IPS DF 19.7 (cell line): ENCODE data around the gene FAM131B.
A peak's percentile ranks its signal among the peaks of the same experiment; 100 is the strongest.

ENCODE experiments used
- DNase-seq: peaks from one replicate; pipeline ENCODE4 v3.0.0-alpha.2; 2013; ENCODE audit warnings: low read depth, low spot score

FAM131B gene

DNA sequence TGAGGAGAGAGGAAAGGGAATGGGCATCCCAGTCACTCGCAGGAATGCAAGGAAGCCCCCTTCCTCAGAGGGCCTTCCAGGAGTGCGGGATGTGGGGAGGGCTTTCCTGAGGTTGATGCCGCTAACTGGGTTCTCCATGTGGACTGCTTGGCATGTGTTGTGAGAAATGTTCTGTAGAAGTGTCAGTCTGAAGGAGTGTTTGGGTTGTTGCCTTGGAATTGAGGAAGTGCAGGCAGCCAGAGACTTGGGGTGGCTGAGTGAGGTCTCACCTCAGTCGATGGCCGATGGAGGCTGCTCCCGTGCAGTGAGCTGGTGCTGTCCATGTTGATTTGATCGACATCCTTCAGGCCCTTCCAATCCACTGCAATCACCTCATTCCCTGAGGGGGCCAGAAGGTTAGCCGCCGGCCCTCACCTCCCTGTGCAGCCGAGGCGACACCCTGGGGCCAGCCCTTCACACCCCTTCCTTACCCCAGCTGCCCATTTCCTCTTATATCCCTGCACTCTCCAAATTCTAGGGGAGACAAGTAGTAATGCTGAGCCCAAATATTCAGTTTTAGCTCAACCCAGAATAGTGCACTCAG is 2.7 kb downstream of the FAM131B start:
- no peak for DNase-seq

DNA sequence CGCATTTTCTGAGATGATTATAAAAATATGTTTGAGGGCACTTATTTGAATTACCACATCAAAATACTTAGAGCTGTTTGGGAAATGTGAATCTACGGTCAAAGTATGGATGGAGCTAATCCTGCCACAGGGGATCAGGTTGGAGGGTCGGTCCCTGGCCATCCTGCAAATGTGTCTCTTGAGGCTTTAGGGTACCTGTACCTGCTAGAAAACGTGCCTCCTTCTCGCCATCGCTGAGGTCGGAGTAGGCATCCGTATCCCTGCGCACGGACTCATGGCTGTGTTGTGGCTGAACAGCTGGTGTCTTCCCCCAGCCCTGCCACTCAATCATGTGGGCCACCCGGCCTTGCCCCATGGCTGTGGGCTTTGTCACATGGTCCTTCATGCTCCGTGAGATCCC is 3.9 kb downstream of the FAM131B start:
- no peak for DNase-seq

DNA sequence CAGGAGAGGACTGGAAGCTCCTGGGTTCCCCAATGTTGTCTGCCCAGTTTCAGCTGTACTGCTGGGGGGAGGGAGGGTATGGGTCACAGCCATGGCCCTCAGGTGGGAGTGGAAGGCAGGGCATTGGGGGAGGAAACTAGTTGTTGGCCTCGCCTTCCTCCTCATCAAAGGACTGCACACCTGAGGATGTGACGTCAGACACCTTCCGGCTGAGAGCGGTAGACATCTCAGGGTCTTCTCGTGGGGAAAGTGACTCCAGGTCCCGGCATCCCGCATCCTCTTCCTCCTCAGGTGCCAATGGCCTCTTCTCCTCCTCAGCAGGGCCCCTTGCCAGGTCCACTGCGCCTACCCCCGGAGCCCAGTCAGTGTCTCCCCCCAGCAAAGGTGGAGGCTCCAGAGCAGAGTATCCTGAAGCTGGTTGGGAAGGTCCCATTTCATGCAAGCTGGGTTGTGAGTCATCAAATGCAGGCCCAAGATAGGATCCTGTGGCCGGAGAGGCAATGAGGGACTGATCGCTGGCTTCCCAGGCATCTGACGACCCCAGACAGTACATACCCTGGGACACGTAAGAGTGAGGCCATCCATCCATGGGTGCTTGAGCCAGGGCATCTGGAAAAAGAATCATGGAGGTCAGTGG is 6.0 kb downstream of the FAM131B start:
- no peak for DNase-seq

DNA sequence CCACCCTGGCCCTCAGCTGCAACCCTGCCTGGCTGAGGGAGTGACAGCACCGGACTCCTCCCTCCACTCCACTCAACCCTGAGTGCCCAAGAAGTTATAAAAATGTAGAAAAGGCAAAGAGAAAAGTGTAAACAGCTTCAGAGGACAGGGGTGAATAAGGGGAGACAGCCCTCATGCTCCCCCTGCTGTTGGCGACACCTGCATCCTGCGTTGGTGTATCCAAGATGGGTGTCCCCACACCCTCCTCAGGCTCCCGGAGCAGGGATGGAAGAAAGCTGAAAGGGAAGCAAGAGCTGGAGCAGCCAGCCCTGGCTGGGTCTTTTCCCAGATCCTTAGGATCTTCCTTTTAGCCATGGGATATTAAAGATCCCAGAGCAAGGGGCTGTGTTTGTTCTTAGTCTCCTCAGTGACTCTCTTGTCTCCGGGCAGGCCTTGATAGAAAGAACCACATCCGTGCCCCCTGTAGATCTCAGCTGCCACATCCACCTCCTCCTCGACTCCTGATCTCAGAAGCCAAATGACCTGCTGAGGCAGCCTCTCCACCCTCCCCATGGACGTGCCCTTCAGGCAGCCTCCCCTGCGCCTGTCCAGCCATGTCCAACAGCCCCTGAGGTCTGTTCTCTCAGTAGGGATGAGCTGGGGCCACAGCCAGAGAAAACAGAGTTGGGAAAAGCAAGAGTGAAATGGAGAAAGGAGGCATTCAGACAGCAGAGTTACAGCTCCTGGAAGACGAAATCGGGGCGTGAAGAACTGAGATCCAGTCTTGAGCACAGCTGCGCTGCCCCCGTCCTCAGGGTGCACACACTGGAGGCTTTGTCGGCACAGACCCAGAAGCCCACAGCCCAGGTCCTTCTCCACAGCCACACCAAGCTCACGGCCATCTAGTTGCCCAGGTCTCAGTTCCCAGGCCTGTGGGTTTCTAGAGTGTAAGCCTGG is 6.8 kb downstream of the FAM131B start:
- DNase-seq = no peak

DNA sequence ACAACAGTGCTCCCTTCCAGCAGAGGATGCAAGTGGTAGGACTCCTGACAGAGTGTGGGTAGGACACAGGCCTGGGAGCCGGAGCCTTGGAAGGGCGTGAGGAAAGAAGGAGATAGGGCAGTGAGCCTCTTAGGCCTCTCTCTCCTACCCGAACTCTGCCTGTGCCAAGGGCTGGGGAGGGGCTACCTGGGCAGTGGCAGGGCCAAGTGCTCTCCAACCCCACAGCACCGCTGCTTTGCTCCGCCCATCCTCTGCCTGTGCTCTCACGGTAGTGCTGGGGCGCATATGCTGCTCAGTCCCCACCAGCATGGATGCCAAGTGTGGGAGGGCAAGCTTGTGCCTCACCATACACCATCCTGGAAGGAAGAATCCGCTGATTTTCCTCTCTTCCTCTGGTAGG is 7.5 kb downstream of the FAM131B start:
- no peak for DNase-seq

DNA sequence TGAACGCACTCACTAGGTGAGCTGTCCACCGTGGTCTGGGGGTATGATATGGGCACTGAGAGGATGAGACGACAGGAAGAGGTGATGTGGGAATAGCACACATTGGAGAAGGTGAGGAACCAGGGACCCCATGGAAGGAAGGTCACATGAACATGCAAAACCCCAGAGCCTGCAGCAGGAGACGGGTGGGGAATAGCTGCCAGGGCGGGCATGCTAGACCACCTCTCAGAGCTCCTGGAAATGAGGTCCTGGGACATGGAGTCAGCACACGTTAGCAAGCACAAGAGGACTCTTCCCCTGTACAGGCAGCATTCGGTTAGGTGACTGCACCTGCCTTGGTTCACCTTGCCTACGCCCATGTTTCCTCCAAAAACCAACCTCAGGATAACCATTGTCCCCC is 8.1 kb downstream of the FAM131B start:
- DNase-seq = no peak

DNA sequence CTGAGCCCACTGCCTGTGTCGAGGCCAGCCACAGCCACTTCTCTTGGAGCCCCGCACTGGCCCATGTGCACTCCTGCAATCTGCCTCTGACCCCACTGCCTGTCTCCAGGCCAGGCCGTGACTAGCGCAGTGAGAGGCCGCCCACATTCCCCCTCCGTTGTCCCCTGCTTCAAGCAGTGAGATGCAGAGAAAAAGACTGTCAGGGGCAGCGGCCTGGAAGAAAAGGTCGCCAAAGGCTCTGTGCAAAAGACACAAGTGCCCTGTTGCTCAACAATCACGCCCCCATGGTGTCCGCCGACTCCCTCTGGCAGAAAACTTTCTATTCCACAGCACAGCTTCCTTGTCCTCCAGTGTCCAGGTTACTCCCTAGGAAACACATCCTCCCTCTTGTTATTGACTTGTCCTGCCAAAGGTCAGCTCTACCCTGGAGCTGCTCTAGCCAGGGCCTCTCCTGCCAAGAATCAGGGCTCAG is 9.9 kb downstream of the FAM131B start:
- DNase-seq = no peak

DNA sequence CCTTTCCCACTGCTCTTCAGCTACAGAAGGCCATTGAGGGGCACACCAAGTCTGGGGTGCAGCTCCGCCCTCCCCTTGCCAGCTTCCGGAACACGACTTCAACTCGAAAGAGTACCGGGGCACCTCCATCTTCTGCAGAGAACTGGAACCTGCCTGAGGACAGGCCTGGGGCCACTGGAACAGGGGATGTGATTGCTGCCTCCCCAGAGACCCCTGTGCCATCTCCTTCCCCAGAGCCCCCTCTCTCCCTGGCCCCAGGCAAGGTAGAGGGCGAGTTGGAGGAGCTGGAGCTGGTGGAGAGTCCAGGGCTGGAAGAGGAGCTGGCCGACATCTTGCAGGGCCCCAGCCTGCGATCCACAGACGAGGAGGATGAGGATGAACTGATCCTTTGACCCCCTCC is 10.9 kb downstream of the FAM131B start:
- no peak for DNase-seq

DNA sequence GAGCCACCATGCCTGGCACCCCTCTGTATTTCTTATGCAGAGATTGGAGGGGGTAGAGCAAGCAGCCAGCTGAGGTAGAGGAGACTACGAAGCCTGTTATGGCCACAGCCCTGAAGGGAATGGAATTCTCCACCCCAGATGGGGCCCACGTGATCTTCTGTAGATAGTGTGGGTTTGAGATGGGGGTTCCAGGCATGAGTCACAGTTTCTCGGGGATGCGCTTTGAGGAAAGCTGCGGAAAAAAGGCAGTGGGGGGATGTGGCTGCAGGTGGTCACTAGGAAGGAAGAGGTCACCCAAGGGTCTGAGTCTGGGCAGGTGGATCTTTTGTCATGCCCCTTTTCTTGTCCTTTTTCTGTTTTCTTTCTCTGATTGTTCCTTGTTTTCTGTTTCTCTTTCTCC is 11.5 kb downstream of the FAM131B start:
- no peak for DNase-seq

DNA sequence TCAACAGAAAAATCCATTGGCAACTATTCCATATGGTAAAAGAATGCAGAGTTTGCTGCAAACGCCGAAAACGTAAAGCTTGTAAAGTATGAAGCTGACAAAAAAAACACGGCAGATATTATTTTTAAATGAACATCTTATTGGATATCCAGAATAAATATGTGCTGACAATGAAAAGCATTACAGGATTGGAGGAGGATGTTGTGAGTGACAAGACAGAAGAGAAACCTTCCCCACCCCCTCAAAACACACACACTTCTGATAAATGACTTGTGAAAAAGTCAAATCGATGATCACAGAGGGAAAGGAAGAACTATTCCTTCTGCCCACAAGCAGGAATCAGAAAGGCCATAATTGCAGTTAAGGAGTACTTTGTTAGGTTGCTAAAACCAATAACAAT is 14.6 kb downstream of the FAM131B start:
- DNase-seq = no peak

DNA sequence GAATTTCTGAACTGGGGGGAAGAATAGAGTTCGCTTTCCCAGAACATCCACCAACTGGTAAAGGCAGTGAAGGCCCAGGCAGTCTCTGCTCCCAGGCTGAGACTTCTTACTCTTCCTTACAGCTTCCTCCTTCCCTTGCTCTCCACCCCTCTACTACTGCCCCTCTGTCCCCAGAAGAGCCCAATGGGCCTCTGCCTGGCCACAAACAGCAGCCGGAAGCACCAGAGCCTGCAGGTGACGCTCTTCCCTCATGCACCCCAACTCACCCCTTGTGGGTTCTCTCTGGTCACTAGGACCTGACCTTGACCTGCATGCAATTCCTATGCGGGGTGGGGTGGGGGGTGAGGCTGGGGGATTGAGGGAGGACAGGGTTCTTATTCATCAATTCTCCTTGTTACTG is 16.5 kb downstream of the FAM131B start:
- DNase-seq = no peak

DNA sequence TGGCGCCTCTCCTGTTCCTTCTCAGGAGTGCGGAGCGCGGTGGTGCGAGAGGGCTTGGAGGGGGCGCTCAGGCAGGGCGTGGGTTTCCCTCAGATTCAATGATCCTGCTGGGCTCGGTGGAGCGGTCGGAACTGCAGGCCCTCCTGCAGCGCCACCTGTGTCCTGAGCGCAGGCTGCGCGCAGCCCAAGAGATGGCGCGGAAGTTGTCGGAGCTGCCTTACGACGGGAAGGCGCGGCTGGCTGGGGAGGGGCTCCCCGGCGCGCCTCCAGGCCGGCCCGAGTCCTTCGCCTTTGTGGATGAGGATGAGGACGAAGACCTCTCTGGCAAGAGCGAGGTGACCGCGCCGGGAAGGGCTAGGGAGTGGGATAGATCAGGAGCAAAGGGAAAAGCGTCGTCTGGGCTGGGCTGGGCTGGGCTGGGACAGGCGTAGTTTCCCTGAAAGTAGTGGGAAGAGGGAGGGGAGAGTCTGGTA is 17.0 kb downstream of the FAM131B start:
- peak; percentile 77 for DNase-seq

DNA sequence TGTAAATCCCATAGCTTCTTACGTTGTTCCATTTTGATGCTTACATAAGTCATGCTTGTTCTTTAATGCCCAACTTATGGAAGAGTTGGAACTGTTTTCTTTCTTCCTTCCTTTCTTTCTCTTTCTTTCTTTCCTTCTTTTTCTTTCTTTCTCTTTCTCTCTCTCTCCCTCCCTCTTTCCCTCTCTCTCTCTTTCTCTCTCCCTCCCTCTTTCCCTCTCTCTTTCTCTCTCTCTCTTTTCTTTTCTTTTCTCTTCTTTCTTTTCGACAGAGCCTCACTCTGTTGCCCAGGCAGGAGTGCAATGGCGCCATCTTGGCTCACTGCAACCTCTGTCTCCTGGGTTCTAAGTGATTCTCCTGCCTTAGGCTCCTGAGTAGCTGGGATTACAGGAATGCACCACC is 18.9 kb downstream of the FAM131B start:
- DNase-seq = no peak

DNA sequence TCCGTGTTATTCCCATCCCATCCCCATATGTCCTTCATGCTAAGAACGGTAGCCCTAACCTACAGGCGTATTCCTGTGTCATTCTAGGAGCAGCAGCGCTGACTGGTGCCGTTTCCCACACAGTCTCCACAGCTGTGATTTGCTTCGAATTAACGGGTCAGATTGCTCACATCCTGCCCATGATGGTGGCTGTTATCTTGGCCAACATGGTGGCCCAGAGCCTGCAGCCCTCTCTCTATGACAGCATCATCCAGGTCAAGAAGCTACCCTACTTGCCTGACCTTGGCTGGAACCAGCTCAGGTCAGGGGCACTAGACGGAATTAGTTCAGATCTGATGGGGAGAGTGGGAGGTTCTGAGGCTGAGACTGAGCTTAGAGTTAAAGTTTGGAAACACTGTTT is 20.7 kb downstream of the FAM131B start:
- no peak for DNase-seq

DNA sequence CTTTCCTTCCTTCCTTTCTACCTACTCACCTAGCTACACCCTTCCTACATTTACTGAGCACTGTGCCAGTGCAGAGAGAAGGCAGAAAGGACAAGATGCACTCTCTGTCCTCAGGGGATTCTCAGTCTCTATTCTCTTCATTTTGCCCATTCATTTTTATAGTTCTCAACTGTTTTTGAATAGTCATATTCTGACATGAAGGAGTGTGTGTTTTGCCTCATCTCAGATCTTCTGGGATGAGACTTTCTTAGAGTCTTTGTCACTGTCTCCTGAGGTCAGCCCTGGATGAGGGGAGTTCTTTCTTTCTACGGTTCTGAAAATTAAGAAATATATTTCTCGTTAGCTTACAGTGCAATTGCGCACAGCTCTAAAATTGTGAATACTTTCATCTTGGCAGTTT is 25.3 kb downstream of the FAM131B start:
- no peak for DNase-seq

DNA sequence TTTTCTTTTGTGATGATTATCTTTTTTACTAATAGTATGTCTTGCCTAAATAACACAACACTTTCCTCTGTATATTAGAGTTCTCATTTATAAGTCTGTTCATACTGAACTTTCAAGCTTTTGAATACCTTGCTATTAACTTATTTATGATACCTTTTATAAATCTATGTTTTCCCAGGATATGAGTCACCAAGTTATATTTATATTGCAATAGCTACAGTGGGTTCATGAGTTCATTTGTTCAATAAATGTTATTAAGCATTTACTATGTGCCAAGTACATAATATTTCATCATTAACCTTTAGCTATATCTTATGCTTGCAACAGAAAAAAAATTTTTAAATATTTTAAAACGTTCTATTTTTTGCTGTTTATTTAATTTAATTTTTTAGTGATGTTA is 28.3 kb downstream of the FAM131B start:
- no peak for DNase-seq

DNA sequence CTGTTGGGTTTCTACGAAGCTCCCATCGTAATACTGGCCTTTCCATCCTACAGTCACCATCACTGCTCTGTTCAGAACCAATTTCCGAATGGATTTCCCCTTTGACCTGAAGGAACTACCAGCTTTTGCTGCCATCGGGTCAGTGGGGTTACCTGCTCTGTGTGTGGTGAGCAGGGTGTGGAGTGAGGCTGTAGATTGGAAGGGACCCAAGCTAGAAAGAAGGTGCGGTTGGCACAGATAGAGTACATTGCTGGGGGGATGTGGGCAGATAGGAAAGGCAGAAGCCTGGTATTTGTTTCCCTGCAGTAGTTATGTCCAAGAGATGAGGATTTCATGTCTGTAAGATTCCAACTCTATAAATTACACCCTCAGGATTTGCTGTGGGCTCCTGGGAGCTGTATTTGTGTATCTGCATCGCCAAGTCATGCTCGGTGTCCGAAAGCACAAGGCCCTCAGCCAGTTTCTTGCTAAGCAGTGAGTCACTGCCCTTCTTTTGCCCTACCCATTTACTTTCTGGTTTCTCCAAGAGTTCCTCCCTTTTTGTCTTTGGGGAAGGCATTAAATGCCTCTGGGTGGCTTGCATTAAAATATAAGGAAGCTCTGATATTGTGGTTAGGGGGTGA is 31.2 kb downstream of the FAM131B start:
- DNase-seq = no peak

DNA sequence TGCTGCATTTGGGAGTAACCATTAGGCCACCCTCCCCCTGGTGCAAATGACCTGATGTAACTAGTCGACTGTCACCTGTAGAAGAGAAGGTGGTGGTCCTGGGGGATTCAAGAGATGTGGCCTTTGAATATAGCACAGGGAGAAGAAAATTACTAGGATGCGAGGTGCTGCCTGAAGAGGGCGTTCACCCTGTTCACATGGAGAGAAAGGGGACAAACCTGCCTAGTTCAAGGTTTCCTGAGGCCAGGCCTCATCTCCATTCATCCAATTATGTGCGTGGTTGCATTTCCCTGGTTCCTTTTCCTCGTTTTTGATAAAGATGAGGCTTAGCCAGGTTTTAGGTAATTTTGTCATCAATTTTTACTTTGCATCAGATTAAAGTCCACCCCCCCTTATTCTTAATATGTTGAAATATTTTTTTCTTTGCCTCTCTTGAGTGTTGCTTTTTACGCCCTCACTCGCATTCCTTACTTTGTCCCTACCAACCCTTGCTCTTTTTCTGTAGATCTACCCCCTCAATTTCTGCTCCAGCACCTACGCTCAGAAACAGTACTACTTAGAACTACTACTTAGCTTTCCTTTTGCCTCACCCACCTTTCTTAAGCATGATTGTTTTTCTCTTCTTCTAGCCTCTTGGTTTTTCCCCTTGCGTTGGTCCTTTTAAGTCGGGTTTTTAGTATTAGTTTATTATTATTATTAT is 32.9 kb downstream of the FAM131B start:
- no peak for DNase-seq

DNA sequence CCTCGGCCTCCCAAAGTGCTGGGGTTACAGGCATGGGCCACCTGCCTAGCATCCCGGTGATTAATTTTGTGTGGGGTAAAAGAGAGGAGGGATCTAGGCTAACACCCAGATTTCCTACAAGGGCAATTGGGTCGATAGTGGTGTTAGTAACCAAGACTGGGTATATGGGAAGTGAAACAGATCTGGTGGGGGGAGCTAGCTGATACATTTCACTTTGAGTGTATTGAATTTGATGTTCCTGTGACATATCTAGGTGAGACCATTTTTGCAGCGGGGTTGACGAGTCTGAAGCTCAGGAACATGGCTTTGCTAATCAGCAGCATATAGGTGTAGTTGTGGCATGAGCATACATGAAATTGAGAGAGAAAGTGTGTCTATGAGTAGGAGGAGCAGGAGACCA is 34.6 kb downstream of the FAM131B start:
- no peak for DNase-seq

DNA sequence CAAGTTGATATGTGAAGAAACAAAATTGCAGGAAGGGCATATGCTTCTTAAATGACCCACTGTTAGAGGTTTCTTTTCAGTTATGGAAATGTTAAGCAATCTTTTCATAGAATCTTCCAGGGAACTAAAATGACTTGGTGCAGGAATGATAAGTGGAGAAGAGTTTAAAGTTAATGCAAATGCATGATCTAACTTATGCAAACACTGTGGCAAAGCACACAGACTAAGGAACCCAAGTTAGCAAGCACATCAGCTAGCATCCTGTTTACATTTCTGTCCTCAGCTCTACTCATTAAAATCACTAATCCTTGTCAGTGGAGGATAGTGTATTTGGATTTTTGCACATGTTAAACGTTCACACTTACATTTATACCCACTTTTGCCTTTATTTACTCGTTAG is 37.3 kb downstream of the FAM131B start:
- DNase-seq = no peak

DNA sequence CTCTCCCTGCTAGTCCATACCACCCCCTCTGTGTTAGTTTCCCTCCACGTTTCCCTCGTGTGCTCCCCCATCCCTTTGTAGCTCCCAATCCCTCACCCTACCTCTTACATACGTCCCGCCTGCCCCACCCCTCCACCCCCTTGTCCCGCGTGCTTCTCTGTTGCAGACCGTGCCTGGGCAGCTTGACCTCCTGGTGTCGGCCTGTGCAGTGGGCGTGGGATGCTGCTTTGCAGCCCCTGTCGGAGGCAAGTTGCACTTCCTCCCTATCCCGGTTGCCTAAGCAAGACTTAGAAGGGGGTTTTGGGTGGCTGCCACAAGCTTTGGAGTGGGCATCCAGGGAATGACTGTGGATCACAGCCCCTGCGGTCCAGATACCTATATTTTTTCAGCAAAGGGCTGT is 38.9 kb downstream of the FAM131B start:
- no peak for DNase-seq
